K562 (cell line): ENCODE results near the gene SLC49A3. TPM values are rescaled to one million over a fixed set of nuclear protein-coding genes. Genes with fewer than 3 reads are reported as not detected.
A peak's percentile ranks its signal among the peaks of the same experiment; 100 is the strongest.

Experiments used
- ATAC-seq: fragments of 200-7000 bp; cut with Tn5 transposase; 3 replicates; pipeline ENCODE4 v1.9.1; 2020; ENCODE audit warnings: moderate library complexity
- BruUV-seq: library from RNA; stranded (reverse); fragments of 400-500 nt; replicated peaks from 2 replicates; lab custom pipeline; 2021; lab: Mats Ljungman, UMichigan
- CTCF ChIA-PET: fragments of 300-600 bp; formaldehyde crosslinking; extraction: SDS; loops from one replicate; lab custom pipeline; 2021; ENCODE audit warnings: low intra/inter-chr PET ratio; lab: Yijun Ruan, JAX
- POLR2A ChIA-PET: fragments of 300-600, 350-650 bp; sonication (Branson Sonifier 250); formaldehyde crosslinking; extraction: SDS; loops from one replicate; lab custom pipeline; 2021; ENCODE audit warnings: antibody characterized with exemption, inconsistent platforms; lab: Yijun Ruan, JAX
- DNase-seq, 4 experiments: peaks; one replicate each; pipeline versions ENCODE4 v3.0.0 to v3.0.0-alpha.2; 2011 to 2018; ENCODE audit warnings: low spot score in 3 of 4, mixed read lengths in 3 of 4; ENCODE audit errors: extremely low read depth in 1 of 4
- FAIRE-seq: peaks from 2 replicates; lab custom pipeline; 2011; peaks lifted over from hg19 to GRCh38; lab: Jason Lieb, UNC
- H2AFZ ChIP-seq: 2 replicates; pipeline ENCODE4 v1.6.0; 2011; ENCODE audit warnings: low read depth, low read length, control low read depth, inconsistent platforms
- H3K27ac ChIP-seq: fragments of 200-600 bp; 3 replicates; pipeline ENCODE4 v1.8.0; 2011; ENCODE audit warnings: low read depth, mild to moderate bottlenecking, control low read depth, inconsistent platforms, low read length, moderate library complexity, mixed read lengths; ENCODE audit errors: extremely low read depth
- H3K27me3 ChIP-seq, 2 experiments: fragments of 300-600 bp in 1 of 2; 2 replicates in 1 of 2; 3 replicates in 1 of 2; pipeline versions ENCODE4 v1.6.0 to v1.8.0; 2011; ENCODE audit warnings: inconsistent platforms in 2 of 2, low read length in 2 of 2, mild to moderate bottlenecking in 1 of 2, mixed read lengths in 1 of 2, moderate library complexity in 1 of 2; ENCODE audit not compliant: control insufficient read depth in 2 of 2, insufficient read depth in 2 of 2
- H3K36me3 ChIP-seq: fragments of 300-600 bp; 3 replicates; pipeline ENCODE4 v1.8.0; 2011; ENCODE audit warnings: mild to moderate bottlenecking, low read length, inconsistent platforms; ENCODE audit not compliant: control insufficient read depth, insufficient read depth
- H3K4me1 ChIP-seq, 2 experiments: fragments of 200-600 bp in 1 of 2; replicated peaks in 1 of 2; 2 replicates in 1 of 2; 3 replicates in 1 of 2; pipeline versions ENCODE4 v1.5.1 to v1.8.0; 2011; ENCODE audit warnings: inconsistent platforms in 2 of 2, low read length in 2 of 2, mild to moderate bottlenecking in 1 of 2, mixed read lengths in 1 of 2, moderate library complexity in 1 of 2; ENCODE audit not compliant: control insufficient read depth in 2 of 2, insufficient read depth in 2 of 2
- H3K4me2 ChIP-seq: 2 replicates; pipeline ENCODE4 v1.6.1; 2011; ENCODE audit warnings: low read length, control low read depth, inconsistent platforms, mixed read lengths; ENCODE audit not compliant: insufficient read depth
- H3K4me3 ChIP-seq: fragments of 200-600 bp; sonication (generic), shearing (Covaris generic); 2 replicates; pipeline ENCODE4 v1.5.1; 2016; ENCODE audit warnings: control low read depth, inconsistent platforms
- H3K79me2 ChIP-seq: fragments of 200-600 bp; 3 replicates; pipeline ENCODE4 v1.8.0; 2011; ENCODE audit warnings: low read length, inconsistent platforms; ENCODE audit not compliant: control insufficient read depth, insufficient read depth
- H3K9ac ChIP-seq, 2 experiments: 2 replicates each; pipeline versions ENCODE4 v1.6.0 to v1.6.1; 2011; ENCODE audit warnings: low read depth in 2 of 2, low read length in 2 of 2, control low read depth in 1 of 2, inconsistent platforms in 1 of 2, mild to moderate bottlenecking in 1 of 2, mixed read lengths in 1 of 2; ENCODE audit not compliant: insufficient read depth in 1 of 2
- H3K9me1 ChIP-seq: one replicate; pipeline ENCODE4 v1.6.0; 2011; ENCODE audit warnings: inconsistent platforms, mild to moderate bottlenecking, low read length, moderate library complexity; ENCODE audit not compliant: control insufficient read depth, insufficient read depth
- H3K9me3 ChIP-seq: replicated peaks from 2 replicates; pipeline ENCODE4 v1.5.1; 2011; ENCODE audit warnings: low read depth, low read length, inconsistent platforms; ENCODE audit not compliant: control insufficient read depth, insufficient read depth
- H4K20me1 ChIP-seq: replicated peaks from 2 replicates; pipeline ENCODE4 v1.6.1; 2011; ENCODE audit warnings: low read length, inconsistent platforms, mixed read lengths; ENCODE audit not compliant: control insufficient read depth, insufficient read depth
- ARID1B ChIP-seq: fragments of 450-650 bp; IDR thresholded peaks from 2 replicates; pipeline ENCODE4 v1.6.1; 2016; ENCODE audit warnings: antibody characterized with exemption, mild to moderate bottlenecking, inconsistent platforms
- CBX8 ChIP-seq: fragments of 200-600 bp; sonication (generic); IDR thresholded peaks from 2 replicates; pipeline ENCODE4 v1.6.1; 2012; ENCODE audit warnings: borderline replicate concordance, mixed run types, low read depth, mild to moderate bottlenecking, moderate library complexity, mixed read lengths, low read length, control low read depth, inconsistent platforms; ENCODE audit not compliant: poor library complexity, severe bottlenecking; ENCODE audit errors: extremely low read depth
- DIDO1 ChIP-seq: fragments of 450-650 bp; IDR thresholded peaks from 2 replicates; pipeline ENCODE4 v1.6.1; 2016; ENCODE audit warnings: low read depth, missing biosample characterization, missing genetic modification characterization
- EWSR1 ChIP-seq: fragments of 450-650 bp; IDR thresholded peaks from 2 replicates; pipeline ENCODE4 v1.6.1; 2018; ENCODE audit warnings: borderline replicate concordance, mild to moderate bottlenecking, low read depth, moderate library complexity; ENCODE audit not compliant: partially characterized antibody
- FOSL1 ChIP-seq: fragments of 200-800 bp; sonication (Bioruptor generic); conservative IDR thresholded peaks from 2 replicates; pipeline ENCODE4 v1.6.1; 2016; ENCODE audit warnings: missing genetic modification characterization, missing compliant biosample characterization
- MAZ ChIP-seq, 2 experiments: fragments of 450-650 bp in 1 of 2; sonication (generic) in 1 of 2; formaldehyde crosslinking; IDR thresholded peaks in 1 of 2; conservative IDR thresholded peaks in 1 of 2; 2 replicates each; pipeline versions ENCODE4 v1.4.0 to v1.5.0; 2020; ENCODE audit warnings: mild to moderate bottlenecking in 1 of 2, missing genetic modification reagents in 1 of 2
- PCBP2 ChIP-seq: fragments of 200-400 bp; formaldehyde crosslinking; IDR thresholded peaks from 2 replicates; pipeline ENCODE4 v1.6.1; 2018; ENCODE audit warnings: low read length, low read depth, mild to moderate bottlenecking, moderate library complexity; ENCODE audit not compliant: poor library complexity, severe bottlenecking
- POLR2G ChIP-seq: fragments of 200-400 bp; formaldehyde crosslinking; IDR thresholded peaks from 2 replicates; pipeline ENCODE4 v1.6.1; 2017; ENCODE audit warnings: low read depth, mild to moderate bottlenecking, antibody characterized with exemption, low read length, moderate library complexity
- RHOXF2B ChIP-seq: fragments of 250-450 bp; sonication (Bioruptor Pico); conservative IDR thresholded peaks from 2 replicates; pipeline ENCODE4 v1.5.1; 2021
- SRSF9 ChIP-seq: fragments of 200-400 bp; formaldehyde crosslinking; IDR thresholded peaks from 2 replicates; pipeline ENCODE4 v1.6.1; 2017; ENCODE audit warnings: low read depth, low read length, borderline replicate concordance
- TAF9B ChIP-seq: fragments of 450-650 bp; IDR thresholded peaks from 2 replicates; pipeline ENCODE4 v1.6.1; 2018; ENCODE audit warnings: mild to moderate bottlenecking; ENCODE audit not compliant: partially characterized antibody
- ZKSCAN3 ChIP-seq: fragments of 250-450 bp; sonication (Bioruptor Pico); IDR thresholded peaks from 2 replicates; pipeline ENCODE4 v1.4.0; 2020
- WGBS: fragments of 100-300 bp; shearing (Covaris generic); methylation state at CpG from one replicate; pipeline ENCODE4 v1.1.6; 2016; ENCODE audit warnings: low coverage, mixed read lengths; ENCODE audit not compliant: insufficient coverage; ENCODE audit errors: missing lambda C conversion rate; 5-methylcytosine and 5-hydroxymethylcytosine counted together
- in situ Hi-C: fragments of 300-500 bp; cut with MboI; formaldehyde crosslinking; loops from 4 replicates; pipeline ENCODE4 v1.15.0; 2018; ENCODE audit warnings: inconsistent platforms, mixed read lengths
- intact Hi-C: fragments of 100-400 bp; cut with micrococcal nuclease; formaldehyde crosslinking; loops from 2 replicates; pipeline ENCODE4 v1.14.2; 2022
- polyA plus RNA-seq, 8 experiments: library from polyadenylated mRNA; depleted of rRNA in 4 of 8; stranded (reverse) in 5 of 8; unstranded in 3 of 8; fragments of >200 nt; fragmentation: Nextera tagmentation in 2 of 8; fragmentation: Illumina TruSeq in 1 of 8; extraction: Ambion mirVana in 2 of 8; extraction: Trizol in 1 of 8; gene quantifications; 2 replicates each; pipeline versions ENCODE4 v1.2.1 to v1.2.3, GENCODE V29; 2011 to 2014; ENCODE audit warnings: inconsistent platforms in 1 of 8, missing spikeins in 1 of 8
- total RNA-seq, 7 experiments: library from RNA; depleted of rRNA in 6 of 7; stranded (reverse); fragments of >200 nt in 6 of 7; fragmentation: Illumina TruSeq in 2 of 7; extraction: Trizol in 2 of 7; gene quantifications; 2 replicates each; pipeline versions ENCODE4 v1.2.1 to v1.2.3, GENCODE V29; 2011 to 2021; ENCODE audit warnings: low replicate concordance in 1 of 7
- TF ChIP-seq, protein P1 (sequence below): fragments of 450-650 bp; formaldehyde crosslinking; conservative IDR thresholded peaks from 2 replicates; pipeline ENCODE4 v1.4.0; 2022; ENCODE audit warnings: mild to moderate bottlenecking, missing genetic modification characterization

The SLC49A3 gene
- total and polyA plus RNA-seq, 9 of the 15 experiments (the other 6 are each of a cell fraction or from before 2014, with no cell fraction given): 0.24 to 0.41 TPM; not detected in 7

DNA sequence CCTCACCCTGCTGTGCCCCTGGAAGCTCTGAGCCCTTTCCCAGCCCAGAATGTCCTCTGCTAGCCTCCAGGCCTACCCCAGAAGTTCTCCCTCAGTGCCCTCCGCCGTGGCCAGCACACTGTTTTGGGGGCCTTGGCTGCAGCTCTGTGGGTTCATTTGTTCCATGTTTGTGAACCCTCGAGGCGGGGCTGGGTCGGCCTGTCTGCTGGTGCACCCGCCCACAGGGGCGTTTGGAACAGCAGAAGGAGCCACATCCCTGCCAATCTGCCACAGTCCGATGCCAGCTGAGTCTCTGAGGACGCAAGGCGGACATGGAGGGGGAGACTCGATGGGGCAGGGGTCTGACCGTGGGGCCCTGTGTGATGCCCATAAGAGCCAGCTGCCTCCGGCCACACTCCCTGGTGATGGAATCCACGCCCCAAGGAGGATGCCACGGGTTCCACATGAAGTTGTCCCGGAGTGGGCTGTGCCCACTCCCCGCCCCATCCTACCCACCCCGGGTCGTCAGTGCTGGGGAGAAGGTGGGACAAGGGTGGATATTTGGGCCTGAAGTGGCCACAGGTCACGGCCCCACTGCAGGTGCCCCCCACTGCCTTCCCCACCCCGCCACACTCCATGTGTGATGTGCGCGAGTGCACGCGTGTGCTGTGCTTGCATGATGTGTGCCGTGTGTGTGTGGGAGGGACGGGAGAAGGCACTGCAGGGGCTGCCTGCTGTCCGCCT, 22.0 kb downstream of the SLC49A3 start:
- Histone ChIP-seq H3K27ac (no peak overlapping the region), H4K20me1 (no peaks in the 10 kb centered on the region), H3K9me3 (no peaks in the 10 kb centered on the region), H3K36me3 (peaks cover 16% of the 10 kb centered on the region), H3K4me2 (no peak overlapping the region), H3K9me1 (no peaks in the 10 kb centered on the region), H3K79me2 (no peaks in the 10 kb centered on the region), H3K9ac (no peak overlapping the region; a peak in 1 of 4 replicates), H3K4me1 (peaks cover 0 to 39% of the 10 kb centered on the region in 2 experiments; a peak in 2 of 5 replicates), H2AFZ (no peak overlapping the region), H3K4me3 (no peak overlapping the region), H3K27me3 (peaks cover 17 to 47% of the 10 kb centered on the region in 2 experiments; a peak in 3 of 5 replicates)
- in situ Hi-C loops (no loop called here), intact Hi-C loops (no loop called here)
- no peak for FAIRE-seq
- no peak for ATAC-seq
- ChIA-PET POLR2A (interaction anchor here (1.0 to 1.5 kb wide), 2 partner anchors 14 to 20 kb away, joined by 3 read pairs; no protein-coding TSS in a partner anchor), CTCF (no interaction called here)
- TF ChIP-seq ARID1B (no peak), POLR2G (peak; percentile 64)
- BruUV-seq: no TSS peak
- DNase-seq: no peak
- WGBS: 42% methylated on average over 19 of the region's 28 CpGs

DNA sequence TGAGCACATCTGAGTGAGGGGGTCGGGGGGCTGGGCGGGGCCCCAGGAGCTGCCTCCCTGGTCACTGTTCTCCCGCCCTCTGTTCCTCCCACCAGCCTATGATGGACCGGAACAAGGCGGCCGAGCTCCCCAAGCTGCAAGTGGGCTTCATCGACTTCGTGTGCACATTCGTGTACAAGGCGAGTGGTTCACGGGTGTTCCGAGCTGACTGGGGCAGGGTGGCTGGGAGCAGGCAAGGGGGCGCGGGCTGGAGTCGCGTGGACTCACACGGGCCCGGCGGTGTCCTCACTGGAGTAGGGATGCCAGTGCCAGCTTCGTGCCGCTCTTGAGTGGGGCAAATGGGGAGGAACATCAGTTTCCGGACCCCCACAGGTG, 22.5 kb downstream of the SLC49A3 start:
- FAIRE-seq: no peak
- peaks cover 21 to 52% of the 10 kb centered on the region in 2 experiments; a peak in 3 of 5 replicates for H3K27me3 ChIP-seq
- H3K79me2 ChIP-seq: no peaks in the 10 kb centered on the region
- H3K4me3 ChIP-seq: no peak overlapping the region
- no peak overlapping the region for H3K4me2 ChIP-seq
- no peaks in the 10 kb centered on the region for H3K9me3 ChIP-seq
- WGBS: 35% methylated on average over 15 of the region's 22 CpGs
- H4K20me1 ChIP-seq: no peaks in the 10 kb centered on the region
- DNase-seq: no peak
- intact Hi-C loops (no loop called here), in situ Hi-C loops (no loop called here)
- ATAC-seq: no peak
- ChIA-PET CTCF (no interaction called here), POLR2A (interaction anchor here (1.0 to 1.5 kb wide), 2 partner anchors 13 to 21 kb away, joined by 3 read pairs; no protein-coding TSS in a partner anchor)
- no peak overlapping the region for H3K27ac ChIP-seq
- peaks cover 10% of the 10 kb centered on the region; the same call in 2 of the 3 replicates for H3K36me3 ChIP-seq
- peaks cover 0 to 42% of the 10 kb centered on the region in 2 experiments; a peak in 2 of 5 replicates for H3K4me1 ChIP-seq
- no peak overlapping the region for H2AFZ ChIP-seq
- BruUV-seq: no TSS peak
- peak overlapping the region in 1 of 2 experiments; percentile 43; a peak in 1 of 4 replicates for H3K9ac ChIP-seq
- H3K9me1 ChIP-seq: no peaks in the 10 kb centered on the region
- TF ChIP-seq ZKSCAN3 (CRISPR knock-in tag) (no peak), DIDO1 (tag) (no peak), SRSF9 (no peak), RHOXF2B (CRISPR knock-in tag) (no peak), PCBP2 (no peak), TAF9B (no peak), EWSR1 (no peak), MAZ (CRISPR knock-in tag; conservative IDR thresholded peaks at IDR 0.05 in 1 of 2, IDR thresholded peaks at IDR 0.05 in 1 of 2) (no peak), CBX8 (no peak), FOSL1 (tag) (no peak)
- TF ChIP-seq, protein P1, sequence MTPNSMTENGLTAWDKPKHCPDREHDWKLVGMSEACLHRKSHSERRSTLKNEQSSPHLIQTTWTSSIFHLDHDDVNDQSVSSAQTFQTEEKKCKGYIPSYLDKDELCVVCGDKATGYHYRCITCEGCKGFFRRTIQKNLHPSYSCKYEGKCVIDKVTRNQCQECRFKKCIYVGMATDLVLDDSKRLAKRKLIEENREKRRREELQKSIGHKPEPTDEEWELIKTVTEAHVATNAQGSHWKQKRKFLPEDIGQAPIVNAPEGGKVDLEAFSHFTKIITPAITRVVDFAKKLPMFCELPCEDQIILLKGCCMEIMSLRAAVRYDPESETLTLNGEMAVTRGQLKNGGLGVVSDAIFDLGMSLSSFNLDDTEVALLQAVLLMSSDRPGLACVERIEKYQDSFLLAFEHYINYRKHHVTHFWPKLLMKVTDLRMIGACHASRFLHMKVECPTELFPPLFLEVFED (CRISPR knock-in tag): no peak
